K562 (cell line): ENCODE data around the gene DYNC2LI1. TPM values are rescaled to one million over a fixed set of nuclear protein-coding genes. Genes with fewer than 3 reads are reported as not detected.

Experiments used
- BACH1 ChIP-seq: fragments of 200-800 bp; sonication (Bioruptor generic); IDR thresholded peaks from 2 replicates; pipeline ENCODE4 v1.6.1; 2016; ENCODE audit warnings: missing genetic modification characterization, missing compliant biosample characterization
- FOXJ2 ChIP-seq: fragments of 200-800 bp; sonication (Bioruptor generic); IDR thresholded peaks from 2 replicates; pipeline ENCODE4 v1.6.1; 2016; ENCODE audit warnings: missing genetic modification characterization, missing compliant biosample characterization
- KDM5B ChIP-seq: fragments of 200-600 bp; sonication (generic); IDR thresholded peaks from 2 replicates; pipeline ENCODE4 v1.6.1; 2012; ENCODE audit warnings: low read depth, mild to moderate bottlenecking, moderate library complexity, low read length, control low read depth, inconsistent platforms; ENCODE audit not compliant: insufficient replicate concordance
- MAZ ChIP-seq, 2 experiments: fragments of 450-650 bp in 1 of 2; sonication (generic) in 1 of 2; formaldehyde crosslinking; IDR thresholded peaks in 1 of 2; conservative IDR thresholded peaks in 1 of 2; 2 replicates each; pipeline versions ENCODE4 v1.4.0 to v1.5.0; 2020; ENCODE audit warnings: mild to moderate bottlenecking in 1 of 2, missing genetic modification reagents in 1 of 2
- PYGO2 ChIP-seq: fragments of 450-650 bp; IDR thresholded peaks from 2 replicates; pipeline ENCODE4 v1.6.1; 2016; ENCODE audit warnings: mild to moderate bottlenecking, missing genetic modification characterization, moderate library complexity, missing compliant biosample characterization
- RFX1 ChIP-seq: fragments of 450-650 bp; IDR thresholded peaks from 2 replicates; pipeline ENCODE4 v1.6.1; 2016; ENCODE audit warnings: mild to moderate bottlenecking, moderate library complexity
- SAP30 ChIP-seq: fragments of 200-600 bp; sonication (generic); IDR thresholded peaks from 2 replicates; pipeline ENCODE4 v1.6.1; 2012; ENCODE audit warnings: borderline replicate concordance, low read depth, mild to moderate bottlenecking, moderate library complexity, low read length, control low read depth, inconsistent platforms; ENCODE audit not compliant: insufficient read depth, poor library complexity, severe bottlenecking
- SIN3A ChIP-seq, 2 experiments: fragments of 150-350 bp in 1 of 2; IDR thresholded peaks; 2 replicates each; pipeline ENCODE4 v1.6.1; 2011 to 2016; ENCODE audit warnings: borderline replicate concordance in 2 of 2, low read depth in 2 of 2, low read length in 2 of 2, mild to moderate bottlenecking in 2 of 2, moderate library complexity in 2 of 2; ENCODE audit not compliant: control insufficient read depth in 1 of 2
- ZBTB40 ChIP-seq, 2 experiments: fragments of 450-650 bp in 1 of 2; sonication (generic) in 1 of 2; formaldehyde crosslinking in 1 of 2; IDR thresholded peaks; 2 replicates each; pipeline versions ENCODE4 v1.7.1 to v1.9.0; 2016 to 2022; ENCODE audit warnings: inconsistent platforms in 1 of 2, mild to moderate bottlenecking in 1 of 2, missing genetic modification reagents in 1 of 2
- polyA plus RNA-seq, 8 experiments: library from polyadenylated mRNA; depleted of rRNA in 4 of 8; stranded (reverse) in 5 of 8; unstranded in 3 of 8; fragments of >200 nt; fragmentation: Nextera tagmentation in 2 of 8; fragmentation: Illumina TruSeq in 1 of 8; extraction: Ambion mirVana in 2 of 8; extraction: Trizol in 1 of 8; gene quantifications; 2 replicates each; pipeline versions ENCODE4 v1.2.1 to v1.2.3, GENCODE V29; 2011 to 2014; ENCODE audit warnings: inconsistent platforms in 1 of 8, missing spikeins in 1 of 8
- total RNA-seq, 7 experiments: library from RNA; depleted of rRNA in 6 of 7; stranded (reverse); fragments of >200 nt in 6 of 7; fragmentation: Illumina TruSeq in 2 of 7; extraction: Trizol in 2 of 7; gene quantifications; 2 replicates each; pipeline versions ENCODE4 v1.2.1 to v1.2.3, GENCODE V29; 2011 to 2021; ENCODE audit warnings: low replicate concordance in 1 of 7
- TF ChIP-seq, protein P1 (sequence below): fragments of 250-450 bp; sonication (Bioruptor Pico); IDR thresholded peaks from 2 replicates; pipeline ENCODE4 v1.4.0; 2020

DYNC2LI1 gene
- total and polyA plus RNA-seq, 9 of the 15 experiments (the other 6 are each of a cell fraction or from before 2014, with no cell fraction given) = 12.5 to 42.2 (median 25.8) TPM

- TF ChIP-seq, protein P1, sequence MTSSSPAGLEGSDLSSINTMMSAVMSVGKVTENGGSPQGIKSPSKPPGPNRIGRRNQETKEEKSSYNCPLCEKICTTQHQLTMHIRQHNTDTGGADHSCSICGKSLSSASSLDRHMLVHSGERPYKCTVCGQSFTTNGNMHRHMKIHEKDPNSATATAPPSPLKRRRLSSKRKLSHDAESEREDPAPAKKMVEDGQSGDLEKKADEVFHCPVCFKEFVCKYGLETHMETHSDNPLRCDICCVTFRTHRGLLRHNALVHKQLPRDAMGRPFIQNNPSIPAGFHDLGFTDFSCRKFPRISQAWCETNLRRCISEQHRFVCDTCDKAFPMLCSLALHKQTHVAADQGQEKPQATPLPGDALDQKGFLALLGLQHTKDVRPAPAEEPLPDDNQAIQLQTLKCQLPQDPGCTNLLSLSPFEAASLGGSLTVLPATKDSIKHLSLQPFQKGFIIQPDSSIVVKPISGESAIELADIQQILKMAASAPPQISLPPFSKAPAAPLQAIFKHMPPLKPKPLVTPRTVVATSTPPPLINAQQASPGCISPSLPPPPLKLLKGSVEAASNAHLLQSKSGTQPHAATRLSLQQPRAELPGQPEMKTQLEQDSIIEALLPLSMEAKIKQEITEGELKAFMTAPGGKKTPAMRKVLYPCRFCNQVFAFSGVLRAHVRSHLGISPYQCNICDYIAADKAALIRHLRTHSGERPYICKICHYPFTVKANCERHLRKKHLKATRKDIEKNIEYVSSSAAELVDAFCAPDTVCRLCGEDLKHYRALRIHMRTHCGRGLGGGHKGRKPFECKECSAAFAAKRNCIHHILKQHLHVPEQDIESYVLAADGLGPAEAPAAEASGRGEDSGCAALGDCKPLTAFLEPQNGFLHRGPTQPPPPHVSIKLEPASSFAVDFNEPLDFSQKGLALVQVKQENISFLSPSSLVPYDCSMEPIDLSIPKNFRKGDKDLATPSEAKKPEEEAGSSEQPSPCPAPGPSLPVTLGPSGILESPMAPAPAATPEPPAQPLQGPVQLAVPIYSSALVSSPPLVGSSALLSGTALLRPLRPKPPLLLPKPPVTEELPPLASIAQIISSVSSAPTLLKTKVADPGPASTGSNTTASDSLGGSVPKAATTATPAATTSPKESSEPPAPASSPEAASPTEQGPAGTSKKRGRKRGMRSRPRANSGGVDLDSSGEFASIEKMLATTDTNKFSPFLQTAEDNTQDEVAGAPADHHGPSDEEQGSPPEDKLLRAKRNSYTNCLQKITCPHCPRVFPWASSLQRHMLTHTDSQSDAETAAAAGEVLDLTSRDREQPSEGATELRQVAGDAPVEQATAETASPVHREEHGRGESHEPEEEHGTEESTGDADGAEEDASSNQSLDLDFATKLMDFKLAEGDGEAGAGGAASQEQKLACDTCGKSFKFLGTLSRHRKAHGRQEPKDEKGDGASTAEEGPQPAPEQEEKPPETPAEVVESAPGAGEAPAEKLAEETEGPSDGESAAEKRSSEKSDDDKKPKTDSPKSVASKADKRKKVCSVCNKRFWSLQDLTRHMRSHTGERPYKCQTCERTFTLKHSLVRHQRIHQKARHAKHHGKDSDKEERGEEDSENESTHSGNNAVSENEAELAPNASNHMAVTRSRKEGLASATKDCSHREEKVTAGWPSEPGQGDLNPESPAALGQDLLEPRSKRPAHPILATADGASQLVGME = 0 out of 2 replicates have a peak, but pooled peaks have one; percentile 47
- TF ChIP-seq KDM5B = peak; percentile 69
- peak; percentile 38; the same call in 1 of the 2 replicates for TF ChIP-seq ZBTB40 (IDR thresholded peaks at IDR 0.05)
- no peak for TF ChIP-seq ZBTB40 (CRISPR knock-in tag; IDR thresholded peaks at IDR 0.05)
- no peak for TF ChIP-seq BACH1 (tag)
- peak; percentile 98 for TF ChIP-seq RFX1
- peak; percentile 91 for TF ChIP-seq SAP30
- TF ChIP-seq SIN3A (IDR thresholded peaks at IDR 0.05; ENCODE audit: borderline replicate concordance in 2 of 2, control insufficient read depth in 1 of 2, low read depth in 2 of 2, low read length in 2 of 2) = peak; percentile 86 to 96; a peak in 3 of 4 replicates
- peak; percentile 38 to 70; a peak in 2 of 4 replicates for TF ChIP-seq MAZ (CRISPR knock-in tag; conservative IDR thresholded peaks at IDR 0.05 in 1 of 2, IDR thresholded peaks at IDR 0.05 in 1 of 2)
- TF ChIP-seq PYGO2 (tag) = no peak
- TF ChIP-seq FOXJ2 (tag) = peak; percentile 76; the same call in 1 of the 2 replicates
These were observed at the start of gene DYNC2LI1 (continued) for GRCh38 chr2:43773876-43774613.
